Activated T-helper 2 cell treated with anti-CD3 and anti-CD28 coated beads, Interferon-gamma antibody, Interleukin-2, Interleukin-4, amounts not matched to agents 10 μg/mL and 5 μg/mL and 100 μg/mL, durations not matched to agents 14 hours and 24 hours and 36 hours (primary cell): Measurements from ENCODE around the gene GRM6. TPM values are rescaled to one million over a fixed set of nuclear protein-coding genes. Genes with fewer than 3 reads are reported as not detected.

Experiments
- DNase-seq: peaks from one replicate; pipeline ENCODE4 v3.0.0; 2021; ENCODE audit warnings: low spot score
- H3K27ac Mint-ChIP-seq: one replicate; pipeline ENCODE4 v1.8.0; 2021; ENCODE audit warnings: mixed read lengths
- H3K27me3 Mint-ChIP-seq: one replicate; pipeline ENCODE4 v1.8.0; 2021; ENCODE audit warnings: low read depth, mixed read lengths
- H3K36me3 Mint-ChIP-seq: one replicate; pipeline ENCODE4 v1.8.0; 2021; ENCODE audit warnings: low read depth, mixed read lengths
- H3K4me1 Mint-ChIP-seq: one replicate; pipeline ENCODE4 v1.8.0; 2021; ENCODE audit warnings: low read depth, mixed read lengths
- H3K4me3 Mint-ChIP-seq: one replicate; pipeline ENCODE4 v1.8.0; 2021; ENCODE audit warnings: low read depth, mild to moderate bottlenecking, moderate library complexity, mixed read lengths
- H3K9me3 Mint-ChIP-seq: one replicate; pipeline ENCODE4 v1.8.0; 2021; ENCODE audit warnings: mixed read lengths
- intact Hi-C: fragments of 100-400 bp; cut with micrococcal nuclease; formaldehyde crosslinking; loops from one replicate; pipeline ENCODE4 v1.15.1; 2023
- total RNA-seq: library from RNA; stranded (reverse); gene quantifications from 2 replicates; pipeline ENCODE4 v1.2.3, GENCODE V29; 2022

The GRM6 gene
- total RNA-seq, 1 donor from 2014 or later: not detected

DNA sequence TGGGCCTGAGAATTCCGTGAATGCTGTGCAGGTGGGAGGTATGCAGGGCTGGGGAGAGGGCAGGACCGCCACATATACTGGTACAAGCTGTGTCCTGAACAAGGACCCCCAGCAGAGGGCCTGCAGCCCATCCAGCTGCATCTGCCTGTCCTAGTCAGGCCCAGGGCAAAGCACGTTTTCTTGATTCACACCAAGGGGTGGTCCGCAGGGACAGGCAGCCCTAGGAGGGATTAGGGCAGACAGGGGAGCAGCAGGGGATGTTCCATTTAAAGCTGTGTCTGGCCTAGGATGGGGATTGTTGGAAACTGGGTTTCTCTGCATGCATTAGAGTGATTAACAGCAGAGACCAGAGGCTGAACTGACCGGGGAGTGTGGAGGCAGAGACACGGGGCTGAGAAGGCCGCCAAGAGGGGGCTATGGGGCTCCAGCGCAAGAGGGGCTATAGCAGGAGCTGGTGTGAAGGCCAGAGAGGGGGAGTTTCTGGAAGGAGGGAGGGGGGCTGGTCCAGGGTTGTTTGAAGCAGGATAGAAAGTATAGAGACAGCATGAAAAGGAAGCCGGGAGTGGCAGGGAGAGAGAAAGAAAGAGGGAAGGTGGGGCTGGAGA is 2.7 kb downstream of the GRM6 start:
- no peak for DNase-seq
- no peak overlapping the region for H3K27ac Mint-ChIP-seq
- peaks cover 19% of the 10 kb centered on the region for H3K27me3 Mint-ChIP-seq
- H3K4me3 Mint-ChIP-seq: no peak overlapping the region
- no peaks in the 10 kb centered on the region for H3K4me1 Mint-ChIP-seq
- no peaks in the 10 kb centered on the region for H3K36me3 Mint-ChIP-seq
- intact Hi-C loops: no loop called here
- H3K9me3 Mint-ChIP-seq: peaks cover 27% of the 10 kb centered on the region

- peaks cover 19% of the 10 kb centered on the region for H3K27me3 Mint-ChIP-seq
- no peak for DNase-seq
- H3K4me3 Mint-ChIP-seq: no peak overlapping the region
- H3K27ac Mint-ChIP-seq: no peak overlapping the region
- H3K4me1 Mint-ChIP-seq: no peaks in the 10 kb centered on the region
- intact Hi-C loops: no loop called here
- no peaks in the 10 kb centered on the region for H3K36me3 Mint-ChIP-seq
- peaks cover 30% of the 10 kb centered on the region for H3K9me3 Mint-ChIP-seq
Measured at GRCh38 chr5:178991190-178992145, 3.7 kb downstream of the GRM6 start.

- Mint-ChIP-seq H3K27ac (no peak overlapping the region), H3K9me3 (peaks cover 35% of the 10 kb centered on the region), H3K4me1 (no peaks in the 10 kb centered on the region), H3K27me3 (peaks cover 15% of the 10 kb centered on the region), H3K36me3 (no peaks in the 10 kb centered on the region), H3K4me3 (no peak overlapping the region)
- no peak for DNase-seq
- intact Hi-C loops: no loop called here
Measured at GRCh38 chr5:178990491-178990890, 4.6 kb downstream of the GRM6 start.

- DNase-seq: no peak
- no peaks in the 10 kb centered on the region for H3K36me3 Mint-ChIP-seq
- H3K9me3 Mint-ChIP-seq: peaks cover 31% of the 10 kb centered on the region
- no peak overlapping the region for H3K27ac Mint-ChIP-seq
- intact Hi-C loops: no loop called here
- H3K4me1 Mint-ChIP-seq: no peaks in the 10 kb centered on the region
- H3K27me3 Mint-ChIP-seq: peaks cover 12% of the 10 kb centered on the region
- H3K4me3 Mint-ChIP-seq: no peak overlapping the region
Measured at GRCh38 chr5:178989311-178989710, 5.8 kb downstream of the GRM6 start.

DNA sequence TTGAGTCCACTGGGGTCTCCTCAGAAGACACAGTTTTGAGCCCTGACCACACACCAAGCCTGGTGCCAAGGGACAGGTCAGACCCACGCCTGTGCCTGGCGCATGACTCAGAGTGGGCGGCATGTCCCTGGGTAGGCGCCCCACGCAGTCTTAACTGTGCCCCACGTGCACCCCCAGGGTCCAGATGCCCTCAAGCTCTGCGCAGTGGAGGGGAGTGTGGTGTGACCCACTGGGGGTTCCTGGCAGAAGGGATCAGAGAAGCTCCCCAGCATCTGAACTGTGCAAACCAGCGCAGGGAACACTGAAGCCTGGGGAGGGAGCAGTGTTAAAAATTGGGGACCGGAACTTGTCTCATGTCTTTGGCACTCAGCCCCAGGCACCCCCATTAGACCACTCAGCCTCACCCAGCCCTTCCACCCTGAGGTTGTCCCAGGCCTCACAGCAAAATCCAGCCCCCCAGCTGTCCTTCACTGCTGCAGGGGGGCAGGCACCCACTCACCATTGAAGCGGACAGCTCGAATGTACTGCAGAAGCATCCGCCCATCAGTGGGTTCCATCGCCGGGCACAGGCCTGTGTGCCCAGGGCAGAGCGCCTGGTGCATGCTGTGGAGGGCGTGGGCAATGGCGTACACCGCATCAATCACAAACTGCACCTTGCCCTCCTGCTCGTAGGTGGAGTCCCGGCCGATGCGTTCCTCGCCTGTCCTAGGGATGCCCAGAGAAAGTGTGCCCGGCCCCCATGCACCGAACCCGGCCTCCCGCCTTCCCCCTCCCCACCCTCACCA is 6.5 kb downstream of the GRM6 start:
- H3K4me1 Mint-ChIP-seq: no peaks in the 10 kb centered on the region
- no peak for DNase-seq
- H3K27ac Mint-ChIP-seq: no peak overlapping the region
- H3K9me3 Mint-ChIP-seq: peaks cover 36% of the 10 kb centered on the region
- intact Hi-C loops: no loop called here
- no peaks in the 10 kb centered on the region for H3K36me3 Mint-ChIP-seq
- H3K27me3 Mint-ChIP-seq: peaks cover 11% of the 10 kb centered on the region
- no peak overlapping the region for H3K4me3 Mint-ChIP-seq

DNA sequence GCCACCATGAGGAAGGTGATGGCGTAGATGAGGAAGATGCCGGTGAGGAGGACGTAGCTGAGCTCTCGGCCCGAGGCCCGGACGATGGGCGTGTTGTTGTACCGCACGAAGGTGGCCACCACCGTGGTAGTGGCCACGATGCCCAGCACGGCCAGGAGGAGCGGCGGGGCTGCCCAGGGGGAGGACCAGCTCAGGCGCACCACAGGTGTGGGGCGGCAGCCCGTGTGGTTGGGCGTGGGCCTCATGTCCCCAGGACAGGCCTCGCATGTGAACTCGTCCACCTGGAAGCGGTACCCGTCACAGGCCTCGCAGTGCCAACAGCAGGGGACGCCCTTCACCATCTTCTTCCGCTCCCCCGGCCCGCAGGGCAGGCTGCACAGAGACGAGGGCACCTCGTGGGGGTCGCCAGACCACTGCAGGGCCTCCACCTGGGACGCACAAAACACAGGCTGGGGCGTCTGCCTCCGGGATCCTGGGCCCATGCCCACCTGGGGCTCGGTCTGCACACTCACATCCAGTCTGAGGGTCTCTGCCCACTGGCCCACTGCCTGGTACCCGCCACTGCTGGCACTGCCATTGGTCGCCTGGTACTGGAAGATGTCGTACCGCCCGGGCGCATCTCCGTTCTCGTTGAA is 8.7 kb downstream of the GRM6 start:
- H3K4me1 Mint-ChIP-seq: no peaks in the 10 kb centered on the region
- peaks cover 55% of the 10 kb centered on the region for H3K9me3 Mint-ChIP-seq
- H3K27ac Mint-ChIP-seq: no peak overlapping the region
- no peak overlapping the region for H3K4me3 Mint-ChIP-seq
- no peaks in the 10 kb centered on the region for H3K27me3 Mint-ChIP-seq
- no peaks in the 10 kb centered on the region for H3K36me3 Mint-ChIP-seq
- intact Hi-C loops: no loop called here
- DNase-seq: no peak

GRCh38 chr5:178984145-178985072 is 10.7 kb downstream of the GRM6 start:
- Mint-ChIP-seq H3K27ac (no peak overlapping the region), H3K27me3 (no peaks in the 10 kb centered on the region), H3K4me1 (no peaks in the 10 kb centered on the region), H3K36me3 (no peaks in the 10 kb centered on the region), H3K4me3 (no peak overlapping the region), H3K9me3 (peaks cover 60% of the 10 kb centered on the region)
- no peak for DNase-seq
- intact Hi-C loops: no loop called here

- no peak overlapping the region for H3K27ac Mint-ChIP-seq
- no peak for DNase-seq
- H3K4me3 Mint-ChIP-seq: no peak overlapping the region
- intact Hi-C loops: no loop called here
- H3K36me3 Mint-ChIP-seq: no peaks in the 10 kb centered on the region
- no peaks in the 10 kb centered on the region for H3K4me1 Mint-ChIP-seq
- peaks cover 64% of the 10 kb centered on the region for H3K9me3 Mint-ChIP-seq
- no peaks in the 10 kb centered on the region for H3K27me3 Mint-ChIP-seq
Measured at GRCh38 chr5:178983728-178984127, 11.4 kb downstream of the GRM6 start.

- no peaks in the 10 kb centered on the region for H3K27me3 Mint-ChIP-seq
- H3K9me3 Mint-ChIP-seq: peaks cover 66% of the 10 kb centered on the region
- no peaks in the 10 kb centered on the region for H3K4me1 Mint-ChIP-seq
- H3K27ac Mint-ChIP-seq: no peak overlapping the region
- no peak for DNase-seq
- no peaks in the 10 kb centered on the region for H3K36me3 Mint-ChIP-seq
- intact Hi-C loops: no loop called here
- H3K4me3 Mint-ChIP-seq: no peak overlapping the region
Measured at GRCh38 chr5:178982941-178983340, 12.2 kb downstream of the GRM6 start.

DNA sequence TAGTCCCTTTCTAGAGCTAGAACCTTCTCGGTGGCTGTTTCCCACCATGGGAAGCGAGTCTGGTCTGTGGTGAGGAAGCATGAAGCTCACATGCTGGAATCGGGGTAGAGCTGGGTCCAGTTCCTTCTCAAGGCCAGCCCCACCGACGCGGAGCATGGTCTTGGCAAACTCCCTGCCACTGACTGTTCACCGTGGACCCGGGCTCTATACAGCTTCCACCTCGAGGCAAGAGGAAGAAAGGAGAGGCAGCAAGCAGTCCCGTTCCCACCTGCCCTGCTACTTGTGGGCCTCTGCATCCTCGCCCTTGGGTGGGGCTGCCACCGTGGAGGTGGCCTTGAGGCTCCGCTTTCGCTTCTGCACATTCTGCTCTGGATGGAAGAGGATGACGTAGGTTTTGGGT is 13.7 kb downstream of the GRM6 start:
- intact Hi-C loops: no loop called here
- Mint-ChIP-seq H3K4me3 (no peak overlapping the region), H3K27ac (no peak overlapping the region), H3K36me3 (no peaks in the 10 kb centered on the region), H3K9me3 (peaks cover 71% of the 10 kb centered on the region), H3K4me1 (no peaks in the 10 kb centered on the region), H3K27me3 (no peaks in the 10 kb centered on the region)
- no peak for DNase-seq

DNA sequence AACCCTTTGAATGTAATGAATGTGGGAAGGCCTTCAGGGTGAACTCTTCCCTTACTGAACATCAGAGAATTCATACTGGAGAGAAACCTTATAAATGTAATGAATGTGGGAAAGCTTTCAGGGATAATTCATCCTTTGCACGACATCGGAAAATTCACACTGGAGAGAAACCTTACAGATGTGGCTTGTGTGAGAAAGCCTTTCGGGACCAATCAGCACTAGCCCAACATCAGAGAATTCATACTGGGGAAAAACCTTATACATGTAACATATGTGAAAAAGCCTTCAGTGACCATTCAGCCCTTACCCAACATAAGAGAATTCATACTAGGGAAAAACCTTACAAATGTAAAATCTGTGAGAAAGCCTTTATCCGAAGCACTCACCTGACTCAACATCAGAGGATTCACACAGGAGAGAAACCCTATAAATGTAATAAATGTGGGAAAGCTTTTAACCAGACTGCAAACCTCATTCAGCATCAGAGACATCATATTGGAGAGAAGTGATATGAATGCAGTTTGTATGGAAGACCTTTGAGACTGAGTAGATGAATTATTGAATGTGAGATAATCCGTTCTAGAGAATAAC is 29.6 kb downstream of the GRM6 start:
- no peak for DNase-seq
- Mint-ChIP-seq H3K36me3 (peaks cover 5% of the 10 kb centered on the region), H3K27me3 (no peaks in the 10 kb centered on the region), H3K9me3 (peaks cover 78% of the 10 kb centered on the region), H3K4me3 (no peak overlapping the region), H3K4me1 (no peaks in the 10 kb centered on the region), H3K27ac (no peak overlapping the region)
- intact Hi-C loops: no loop called here
